Neutrophil (primary cell): ENCODE data around the gene SUPT4H1.

ENCODE experiments used
- H3K27ac ChIP-seq: fragments of 200-600 bp; sonication (generic); 2 replicates; pipeline ENCODE4 v1.5.1; 2016; ENCODE audit warnings: mild to moderate bottlenecking, moderate library complexity
- H3K27me3 ChIP-seq: fragments of 200-600 bp; sonication (generic); 2 replicates; pipeline ENCODE4 v1.6.0; 2016; ENCODE audit warnings: mild to moderate bottlenecking
- H3K36me3 ChIP-seq: fragments of 200-600 bp; sonication (generic); 2 replicates; pipeline ENCODE4 v1.5.1; 2017
- H3K4me1 ChIP-seq, 2 experiments: fragments of 200-600 bp in 1 of 2; sonication (generic) in 1 of 2; 1 replicate in 1 of 2; 2 replicates in 1 of 2; pipeline versions ENCODE4 v1.5.1 to v1.6.1; 2013 to 2016; ENCODE audit warnings: low read depth in 1 of 2, low read length in 1 of 2, mild to moderate bottlenecking in 1 of 2, moderate library complexity in 1 of 2; ENCODE audit not compliant: control insufficient read depth in 1 of 2, insufficient read depth in 1 of 2
- H3K4me3 ChIP-seq, 2 experiments: fragments of 200-600 bp in 1 of 2; sonication (generic) in 1 of 2; 1 replicate in 1 of 2; 2 replicates in 1 of 2; pipeline ENCODE4 v1.5.1; 2013 to 2016; ENCODE audit warnings: low read depth in 1 of 2, low read length in 1 of 2, mild to moderate bottlenecking in 1 of 2, moderate library complexity in 1 of 2
- H3K9me3 ChIP-seq: fragments of 200-600 bp; sonication (generic); 2 replicates; pipeline ENCODE4 v1.5.1; 2016
- TF ChIP-seq, protein P1 (sequence below): fragments of 200-600 bp; sonication (generic); IDR thresholded peaks from 2 replicates; pipeline ENCODE4 v1.5.1; 2016; ENCODE audit warnings: antibody characterized with exemption

SUPT4H1 gene

GRCh38 chr17:58375256-58375655, 23.3 kb upstream of the SUPT4H1 start:
- no peaks in the 10 kb centered on the region for H3K27me3 ChIP-seq
- TF ChIP-seq, protein P1, sequence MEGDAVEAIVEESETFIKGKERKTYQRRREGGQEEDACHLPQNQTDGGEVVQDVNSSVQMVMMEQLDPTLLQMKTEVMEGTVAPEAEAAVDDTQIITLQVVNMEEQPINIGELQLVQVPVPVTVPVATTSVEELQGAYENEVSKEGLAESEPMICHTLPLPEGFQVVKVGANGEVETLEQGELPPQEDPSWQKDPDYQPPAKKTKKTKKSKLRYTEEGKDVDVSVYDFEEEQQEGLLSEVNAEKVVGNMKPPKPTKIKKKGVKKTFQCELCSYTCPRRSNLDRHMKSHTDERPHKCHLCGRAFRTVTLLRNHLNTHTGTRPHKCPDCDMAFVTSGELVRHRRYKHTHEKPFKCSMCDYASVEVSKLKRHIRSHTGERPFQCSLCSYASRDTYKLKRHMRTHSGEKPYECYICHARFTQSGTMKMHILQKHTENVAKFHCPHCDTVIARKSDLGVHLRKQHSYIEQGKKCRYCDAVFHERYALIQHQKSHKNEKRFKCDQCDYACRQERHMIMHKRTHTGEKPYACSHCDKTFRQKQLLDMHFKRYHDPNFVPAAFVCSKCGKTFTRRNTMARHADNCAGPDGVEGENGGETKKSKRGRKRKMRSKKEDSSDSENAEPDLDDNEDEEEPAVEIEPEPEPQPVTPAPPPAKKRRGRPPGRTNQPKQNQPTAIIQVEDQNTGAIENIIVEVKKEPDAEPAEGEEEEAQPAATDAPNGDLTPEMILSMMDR: peak; percentile 23
- no peak overlapping the region for H3K27ac ChIP-seq
- no peaks in the 10 kb centered on the region for H3K9me3 ChIP-seq
- H3K4me3 ChIP-seq: no peak overlapping the region
- peaks cover 5 to 7% of the 10 kb centered on the region in 2 experiments for H3K4me1 ChIP-seq
- H3K36me3 ChIP-seq: no peaks in the 10 kb centered on the region

GRCh38 chr17:58373923-58374322, 21.9 kb upstream of the SUPT4H1 start:
- TF ChIP-seq, protein P1: no peak
- peaks cover 5 to 7% of the 10 kb centered on the region in 2 experiments for H3K4me1 ChIP-seq
- H3K4me3 ChIP-seq: no peak overlapping the region
- no peak overlapping the region for H3K27ac ChIP-seq
- no peaks in the 10 kb centered on the region for H3K36me3 ChIP-seq
- H3K9me3 ChIP-seq: no peaks in the 10 kb centered on the region
- H3K27me3 ChIP-seq: no peaks in the 10 kb centered on the region

DNA sequence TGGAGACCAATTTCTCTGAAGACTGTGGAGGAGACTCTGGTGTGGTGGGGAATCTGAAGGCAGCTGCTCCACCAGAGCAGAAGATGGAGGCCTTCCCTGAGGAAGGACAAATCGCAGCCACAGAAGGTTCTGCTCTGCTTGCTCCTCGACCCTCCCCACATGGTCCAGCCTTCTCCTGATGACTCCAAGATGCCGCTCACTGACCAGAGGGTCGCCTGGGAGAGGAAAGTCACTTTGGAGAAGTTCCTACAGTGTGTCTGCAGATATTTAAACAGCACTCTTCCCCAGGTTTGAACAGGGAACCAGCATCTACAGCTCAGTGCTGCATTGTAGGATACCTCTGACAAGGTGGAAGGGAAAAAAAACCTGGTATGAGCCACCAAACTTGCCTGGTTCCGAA, 21.0 kb upstream of the SUPT4H1 start:
- Histone ChIP-seq H3K4me3 (no peak overlapping the region), H3K4me1 (peaks cover 5 to 7% of the 10 kb centered on the region in 2 experiments), H3K27ac (no peak overlapping the region), H3K9me3 (no peaks in the 10 kb centered on the region), H3K36me3 (no peaks in the 10 kb centered on the region), H3K27me3 (no peaks in the 10 kb centered on the region)
- TF ChIP-seq, protein P1: no peak

GRCh38 chr17:58371300-58371950, 19.4 kb upstream of the SUPT4H1 start:
- no peaks in the 10 kb centered on the region for H3K36me3 ChIP-seq

DNA sequence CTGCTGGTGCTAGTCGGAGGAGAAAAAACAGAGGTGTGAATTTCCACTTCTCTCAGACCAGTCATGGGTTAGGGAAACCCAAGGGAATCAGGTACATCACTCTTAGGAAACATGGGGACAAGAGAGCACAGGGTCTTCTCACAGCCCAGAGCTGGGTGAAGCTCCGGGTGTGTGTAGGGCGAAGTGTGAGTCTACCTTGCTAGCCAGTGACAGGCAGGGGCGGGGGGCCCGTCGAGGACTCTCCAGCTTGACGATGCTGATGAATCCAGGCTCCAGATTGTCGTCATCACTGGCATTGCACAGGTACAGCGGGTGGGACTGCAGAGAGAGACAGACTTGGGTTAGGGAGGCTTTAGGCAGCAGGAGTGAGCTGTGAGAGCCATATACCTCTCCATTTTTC, 18.7 kb upstream of the SUPT4H1 start:
- Histone ChIP-seq H3K27ac (no peak overlapping the region), H3K9me3 (no peaks in the 10 kb centered on the region), H3K4me3 (no peak overlapping the region), H3K27me3 (no peaks in the 10 kb centered on the region), H3K36me3 (no peaks in the 10 kb centered on the region), H3K4me1 (peaks cover 5 to 7% of the 10 kb centered on the region in 2 experiments)
- TF ChIP-seq, protein P1: no peak

More at GRCh38 chr17:58371300-58371950, 19.4 kb upstream of the SUPT4H1 start:
- Histone ChIP-seq H3K4me1 (peaks cover 5 to 7% of the 10 kb centered on the region in 2 experiments), H3K27me3 (no peaks in the 10 kb centered on the region), H3K27ac (no peak overlapping the region), H3K4me3 (no peak overlapping the region), H3K9me3 (no peaks in the 10 kb centered on the region)
- TF ChIP-seq, protein P1: no peak
